Stimulated activated CD4-positive, alpha-beta T cell treated with anti-CD3 and anti-CD28 coated beads, Interleukin-12 subunit alpha, Interleukin-12 subunit beta, amount 100 ng/mL, for 24 hours (primary cell): ENCODE results near the gene PPOX.
A peak's percentile ranks its signal among the peaks of the same experiment; 100 is the strongest.

Source experiments
- DNase-seq, 2 experiments: peaks; one replicate each; pipeline ENCODE4 v3.0.0-alpha.2; 2020; ENCODE audit warnings: low read depth in 2 of 2

The PPOX gene

DNA sequence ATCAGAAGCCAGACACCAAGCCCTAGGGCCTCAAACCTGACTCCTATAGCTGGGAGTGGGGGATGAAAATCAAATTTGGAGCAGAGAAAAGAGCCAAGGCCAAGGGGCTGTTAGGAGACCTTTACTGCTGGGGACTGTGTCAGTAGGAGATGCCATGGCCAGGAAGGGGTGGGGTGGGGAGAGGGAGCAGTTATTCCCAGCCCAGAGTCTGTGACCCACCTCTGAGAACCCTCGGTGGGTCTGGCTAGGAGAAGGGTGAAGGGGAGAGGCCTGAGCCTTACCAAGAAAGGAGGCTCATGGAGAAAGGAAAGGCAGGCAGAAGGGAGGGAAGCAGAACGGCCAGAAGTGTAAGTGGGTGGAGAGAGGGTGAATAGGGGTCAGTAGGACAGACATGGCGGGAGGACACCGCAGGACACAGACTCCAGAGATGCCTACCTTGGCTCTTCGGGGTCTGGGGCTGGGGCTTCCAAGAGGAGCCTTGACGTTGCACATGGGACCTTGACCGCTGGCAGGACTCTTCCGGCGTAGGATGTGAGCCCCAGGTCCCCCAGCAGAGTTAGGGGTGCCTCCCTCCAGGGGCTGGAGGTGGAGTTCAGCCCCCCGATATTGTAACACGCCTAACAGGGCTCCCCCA is 31.5 kb downstream of the PPOX start:
- DNase-seq = no peak

DNA sequence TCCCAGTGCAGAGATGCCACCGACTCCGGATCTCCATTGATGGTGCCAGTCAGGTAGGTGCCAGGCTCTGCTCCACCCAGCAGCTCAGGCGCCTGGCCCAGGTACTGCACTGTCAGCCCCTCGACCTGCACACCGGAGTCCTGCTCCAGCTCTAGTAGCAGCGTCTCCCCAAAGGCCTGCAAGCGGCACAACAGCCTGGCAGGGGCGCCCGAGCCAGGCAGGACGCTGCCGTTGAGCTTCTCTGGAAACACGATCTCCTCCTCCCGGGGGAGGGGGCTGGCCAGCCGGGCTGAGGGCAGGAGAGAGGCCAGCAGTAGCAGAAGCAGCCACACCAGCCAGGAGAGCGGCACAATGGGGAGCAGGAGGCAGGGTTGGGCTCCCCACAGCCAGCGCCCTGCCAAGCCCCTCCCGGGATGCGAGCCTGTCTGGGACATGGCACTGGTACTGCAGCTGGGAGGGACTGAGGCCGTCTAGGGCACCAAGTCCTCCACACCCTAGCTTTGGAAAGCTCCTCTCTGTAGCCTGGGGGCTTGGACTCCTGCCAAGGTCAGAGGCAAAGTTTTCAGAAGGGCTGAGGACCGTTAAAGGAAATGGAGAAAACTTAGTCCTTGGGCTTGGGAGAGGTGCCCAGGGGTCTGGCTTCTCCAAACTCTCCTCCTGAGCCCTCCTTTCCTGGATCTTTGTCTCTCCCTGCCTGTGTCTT is 32.1 kb downstream of the PPOX start:
- DNase-seq = no peak

DNA sequence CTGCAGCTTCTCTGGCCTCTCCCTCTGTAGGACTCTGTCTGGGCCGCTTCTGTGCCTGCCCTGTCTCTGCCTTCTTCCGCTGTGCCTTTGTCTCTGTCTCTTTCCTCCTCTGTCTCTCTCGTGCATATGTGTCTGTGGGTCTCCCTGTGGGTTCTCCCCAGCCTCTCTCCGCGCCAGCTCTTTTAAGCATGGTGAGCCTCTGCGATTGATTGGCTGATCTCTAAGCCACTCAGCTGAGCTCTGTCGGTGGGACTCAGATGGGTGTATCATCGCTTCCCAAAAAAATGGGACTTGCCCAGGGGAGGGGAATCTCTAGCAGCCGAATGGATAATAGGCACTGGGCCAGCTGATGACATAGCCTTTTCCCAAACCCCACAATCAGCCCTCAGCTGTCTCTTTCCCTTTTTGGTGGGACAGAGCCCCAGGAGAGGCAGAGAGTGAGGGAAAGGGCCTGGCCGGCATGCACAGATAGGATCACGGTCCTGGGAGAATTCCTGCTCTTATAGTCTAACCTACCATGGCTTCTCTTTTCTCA is 32.7 kb downstream of the PPOX start, which contains the start of gene ADAMTS4:
Gene ADAMTS4 (minus strand): TSS at position 158 of the 535 bp plus-strand sequence. CDS start 427 bp downstream, outside the sequence.
- no peak for DNase-seq

DNA sequence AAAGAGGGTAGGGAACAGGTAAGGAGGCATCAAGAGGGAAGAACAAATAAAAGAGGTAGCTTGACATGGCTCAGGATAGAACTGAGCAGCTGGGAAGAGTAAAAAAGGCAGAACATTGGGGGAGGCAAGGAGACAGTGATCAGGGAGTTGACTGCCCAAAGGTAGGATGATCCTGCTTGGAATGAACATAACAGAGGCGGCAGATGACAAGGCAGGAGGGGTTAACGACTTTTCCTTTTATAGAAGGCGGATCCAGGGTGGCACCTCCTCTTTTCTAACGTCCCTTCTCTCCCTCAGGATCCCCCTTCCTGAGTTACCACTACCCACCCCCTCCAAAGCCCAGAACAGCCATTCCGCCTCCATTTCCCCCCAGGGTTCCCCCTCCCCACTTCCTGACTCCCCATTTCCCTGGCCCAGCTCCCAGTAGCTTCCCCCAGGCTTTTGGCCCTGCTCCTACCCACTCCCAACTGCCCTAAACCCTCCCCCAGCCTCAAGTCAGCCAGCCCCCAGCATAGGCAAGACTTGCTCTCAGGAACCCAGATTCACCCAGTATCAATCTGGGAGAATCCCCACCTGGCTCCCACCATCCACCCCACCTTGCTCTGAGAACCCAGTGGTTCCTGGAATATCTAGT is 33.4 kb downstream of the PPOX start:
- no peak for DNase-seq

DNA sequence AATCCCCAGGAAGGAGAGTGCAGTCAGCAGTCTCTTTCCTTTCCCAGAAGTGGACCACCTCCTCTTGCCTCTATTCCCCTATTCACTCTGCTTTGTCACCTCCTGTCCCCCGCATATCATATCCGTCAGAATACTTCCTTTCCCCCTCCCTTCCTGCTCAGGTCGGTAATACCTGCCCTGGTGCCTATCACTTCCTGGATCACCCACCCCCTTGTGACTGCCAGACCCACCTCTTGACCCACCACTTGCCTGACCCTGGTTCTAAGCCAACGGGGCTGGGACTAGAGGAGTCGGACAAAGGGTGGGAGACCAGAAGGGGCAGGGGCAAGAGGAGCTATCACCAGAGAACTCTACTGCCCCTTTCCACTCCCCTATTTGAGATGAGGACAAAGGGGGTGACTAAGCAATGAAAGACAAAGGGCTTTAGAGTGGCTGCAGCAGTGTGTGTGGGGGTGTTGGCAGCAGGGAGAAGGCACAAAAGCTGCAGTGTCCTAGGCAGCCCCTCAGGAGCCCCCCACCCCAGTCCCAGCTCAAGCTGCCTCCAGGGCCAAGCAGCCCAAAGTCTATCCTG is 34.3 kb downstream of the PPOX start:
- DNase-seq = no peak

DNA sequence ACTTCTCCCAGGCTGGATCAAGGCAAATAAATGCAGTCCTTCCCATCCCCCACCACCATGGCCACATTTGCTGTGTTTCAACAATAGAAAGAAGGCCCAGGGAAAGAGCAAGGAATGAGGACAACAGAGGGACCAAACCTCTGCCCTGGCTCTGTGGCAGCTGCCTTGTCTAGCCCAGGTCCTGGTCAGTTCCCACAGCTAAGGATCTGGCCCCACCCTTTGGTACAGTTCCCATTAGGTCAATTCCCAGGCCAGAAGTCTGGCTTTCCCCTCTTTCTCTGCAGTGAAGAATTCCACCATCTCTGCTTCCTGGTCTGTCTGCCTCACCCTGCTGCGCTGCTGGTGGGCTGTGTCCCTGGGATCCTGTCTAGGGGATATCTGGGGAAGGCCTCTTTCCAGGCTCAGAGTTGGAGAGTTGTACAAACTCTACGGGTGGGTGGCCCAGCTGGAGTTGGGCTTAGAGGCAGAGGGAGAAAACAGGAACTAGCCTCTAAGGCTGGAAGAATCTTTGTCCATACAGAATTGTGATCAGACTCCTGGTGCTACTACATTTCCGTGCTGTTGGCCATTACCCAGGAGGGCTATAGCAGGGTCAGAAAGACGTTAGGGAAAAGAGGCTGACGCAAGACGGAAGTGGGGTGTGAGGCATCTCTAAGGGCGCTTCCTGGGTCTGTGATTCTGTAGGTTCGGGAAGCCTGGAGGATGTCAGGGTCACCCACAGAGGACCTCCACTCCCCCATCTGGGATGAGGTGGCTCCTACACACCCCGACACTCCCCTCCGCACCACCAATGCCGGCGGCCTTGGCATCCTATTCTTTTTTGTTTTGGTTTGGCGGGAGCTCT is 35.0 kb downstream of the PPOX start:
- no peak for DNase-seq

DNA sequence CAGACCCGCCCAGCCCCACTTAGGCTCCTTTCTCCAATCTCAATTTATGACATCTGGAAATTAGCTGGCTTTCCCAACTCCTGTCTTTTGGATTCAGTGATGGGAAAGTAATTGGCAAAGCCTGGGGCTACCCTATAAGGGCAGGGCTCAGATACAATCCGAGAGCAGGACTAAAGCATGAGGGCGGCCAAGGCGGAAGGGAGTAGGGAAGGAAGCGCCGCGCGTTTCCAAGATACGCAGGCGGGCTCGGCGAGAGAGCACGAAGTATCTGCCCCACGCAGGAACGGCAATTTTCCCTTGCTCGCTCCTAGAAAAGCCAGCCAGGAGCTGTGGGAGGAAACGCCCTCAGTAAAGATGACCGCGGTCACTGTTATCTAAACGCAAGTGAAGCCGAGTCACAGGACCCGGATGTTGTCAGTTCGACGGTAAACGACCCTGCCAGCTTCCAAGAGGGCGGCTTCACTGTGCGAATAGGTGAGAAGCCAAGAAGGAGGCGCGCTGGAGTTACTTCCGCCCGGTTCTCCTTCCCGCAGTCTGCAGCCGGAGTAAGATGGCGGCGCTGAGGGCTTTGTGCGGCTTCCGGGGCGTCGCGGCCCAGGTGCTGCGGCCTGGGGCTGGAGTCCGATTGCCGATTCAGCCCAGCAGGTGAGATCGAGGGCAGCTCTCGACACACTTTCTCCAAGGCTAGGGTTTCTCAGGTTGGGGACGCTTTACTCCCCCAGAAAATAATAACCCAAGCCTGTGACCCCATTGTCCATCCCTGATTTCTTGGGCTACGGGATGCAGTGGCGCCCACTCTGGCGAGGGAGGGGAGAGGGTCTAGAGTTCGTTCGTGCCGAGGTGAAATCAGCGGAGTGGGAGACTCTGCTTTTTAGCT is 35.8 kb downstream of the PPOX start, which contains the start of gene NDUFS2:
Gene NDUFS2 (plus strand): TSS at position 532 of the 877 bp plus-strand sequence. CDS start 19 bp downstream, at position 551.
- peak; percentile 92 to 93 for DNase-seq

DNA sequence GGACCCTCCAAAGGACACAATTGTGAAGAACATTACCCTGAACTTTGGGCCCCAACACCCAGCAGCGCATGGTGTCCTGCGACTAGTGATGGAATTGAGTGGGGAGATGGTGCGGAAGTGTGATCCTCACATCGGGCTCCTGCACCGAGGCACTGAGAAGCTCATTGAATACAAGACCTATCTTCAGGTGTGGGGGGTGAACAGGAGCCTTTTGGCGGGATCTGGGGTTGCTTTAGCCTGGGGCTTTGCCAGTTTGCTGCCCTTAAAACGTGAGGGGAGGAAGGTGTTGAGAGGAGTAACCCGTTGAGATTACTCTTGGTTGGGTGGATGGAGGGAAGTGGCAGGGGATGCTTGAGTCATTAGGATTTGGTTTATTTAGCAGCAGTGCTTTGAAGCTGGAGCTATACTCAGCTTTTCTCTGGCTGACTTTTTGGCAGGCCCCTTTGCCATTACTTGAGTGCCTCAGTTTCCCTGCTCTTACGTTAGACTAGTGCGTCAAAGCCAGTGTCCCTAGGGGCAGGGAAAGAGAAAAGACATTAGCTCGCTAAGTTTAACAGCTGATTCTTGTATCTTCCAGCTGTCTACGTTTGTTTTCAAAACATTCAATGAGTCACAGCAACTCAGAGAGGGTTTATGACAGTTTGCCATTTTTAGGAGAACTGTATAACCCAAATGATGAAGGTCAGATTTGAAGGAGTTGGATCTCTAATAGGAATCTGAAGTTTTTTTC is 40.4 kb downstream of the PPOX start:
- DNase-seq = no peak

DNA sequence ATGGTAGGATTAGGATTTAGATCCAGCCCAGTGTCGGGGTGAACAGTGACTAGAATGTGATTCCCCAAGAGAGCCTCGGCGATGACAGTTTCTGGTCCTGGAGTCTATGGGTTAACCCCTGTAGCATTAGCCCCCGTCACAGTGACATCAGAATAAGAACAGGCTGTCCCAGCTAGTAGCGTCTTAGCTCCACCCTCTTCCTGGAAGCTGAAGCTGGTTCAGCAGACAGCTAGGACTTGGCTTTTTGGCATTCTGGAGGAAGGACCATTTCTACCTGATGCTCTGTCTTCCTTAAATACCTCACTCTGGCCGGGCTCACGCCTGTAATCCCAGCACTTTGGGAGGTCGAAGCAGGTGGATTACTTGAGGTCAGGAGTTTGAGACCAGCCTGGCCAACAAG is 40.9 kb downstream of the PPOX start:
- DNase-seq = no peak

DNA sequence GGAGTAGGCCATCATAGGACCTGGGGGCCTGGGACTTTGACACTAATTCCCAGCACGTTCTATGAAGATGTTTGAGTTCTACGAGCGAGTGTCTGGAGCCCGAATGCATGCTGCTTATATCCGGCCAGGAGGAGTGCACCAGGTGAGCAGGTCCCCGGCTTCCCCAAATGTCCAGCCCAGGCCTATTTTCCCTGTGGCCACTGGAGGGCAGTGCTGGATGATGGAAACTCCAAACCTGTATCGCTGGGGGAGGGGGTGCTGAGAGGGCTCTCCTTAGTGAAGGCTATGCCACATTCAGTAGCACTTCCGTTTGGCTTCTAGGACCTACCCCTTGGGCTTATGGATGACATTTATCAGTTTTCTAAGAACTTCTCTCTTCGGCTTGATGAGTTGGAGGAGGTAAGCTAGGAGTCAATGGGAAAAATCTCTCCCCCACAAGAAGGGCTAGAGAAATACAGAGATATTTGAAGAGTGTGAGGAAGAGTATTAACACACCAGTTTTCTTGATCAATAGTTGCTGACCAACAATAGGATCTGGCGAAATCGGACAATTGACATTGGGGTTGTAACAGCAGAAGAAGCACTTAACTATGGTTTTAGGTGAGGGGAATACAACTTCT is 43.7 kb downstream of the PPOX start:
- DNase-seq = peak; percentile 41 to 65

DNA sequence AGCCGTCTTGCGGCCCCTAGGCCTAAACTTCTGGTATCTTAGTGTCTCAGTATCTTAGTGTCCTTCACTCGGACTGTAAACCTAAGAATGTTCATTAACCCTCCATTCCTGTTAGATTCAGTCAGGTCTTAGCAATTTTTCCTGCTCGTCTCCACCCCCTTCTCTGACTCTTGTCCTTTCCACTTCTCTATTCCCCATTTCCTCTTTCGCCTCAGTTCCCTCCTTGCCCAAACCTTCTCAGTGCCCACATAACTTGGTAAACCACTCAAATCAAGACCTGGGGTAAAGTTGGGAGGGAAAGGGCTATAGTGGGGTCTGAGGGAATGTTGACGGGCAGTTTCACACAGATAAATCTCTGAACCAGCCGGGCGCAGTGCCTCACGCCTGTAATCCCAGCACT is 48.1 kb downstream of the PPOX start:
- DNase-seq = no peak

DNA sequence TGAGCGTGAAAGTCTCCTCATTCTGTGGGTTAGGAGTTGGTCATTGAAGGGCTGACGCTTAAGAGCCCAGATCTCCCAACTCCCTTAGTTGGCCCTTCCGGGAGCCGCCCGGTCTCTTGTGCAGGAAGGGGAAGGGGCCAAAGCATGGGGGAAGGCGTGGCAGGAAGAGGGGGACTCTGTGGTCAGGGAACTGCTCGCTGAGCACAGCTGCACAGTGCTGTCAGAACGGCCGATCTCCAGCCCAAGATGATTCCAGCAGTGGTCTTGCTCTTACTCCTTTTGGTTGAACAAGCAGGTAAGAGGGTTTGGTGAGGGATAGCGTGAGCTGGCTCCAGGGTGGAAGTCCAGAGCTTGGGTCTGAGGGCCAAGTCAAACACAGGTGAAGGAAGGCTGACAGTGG is 48.9 kb downstream of the PPOX start, which contains the start of gene FCER1G:
Gene FCER1G (plus strand): TSS at position 220 of the 400 bp plus-strand sequence. CDS start 27 bp downstream, at position 247.
- no peak for DNase-seq

DNA sequence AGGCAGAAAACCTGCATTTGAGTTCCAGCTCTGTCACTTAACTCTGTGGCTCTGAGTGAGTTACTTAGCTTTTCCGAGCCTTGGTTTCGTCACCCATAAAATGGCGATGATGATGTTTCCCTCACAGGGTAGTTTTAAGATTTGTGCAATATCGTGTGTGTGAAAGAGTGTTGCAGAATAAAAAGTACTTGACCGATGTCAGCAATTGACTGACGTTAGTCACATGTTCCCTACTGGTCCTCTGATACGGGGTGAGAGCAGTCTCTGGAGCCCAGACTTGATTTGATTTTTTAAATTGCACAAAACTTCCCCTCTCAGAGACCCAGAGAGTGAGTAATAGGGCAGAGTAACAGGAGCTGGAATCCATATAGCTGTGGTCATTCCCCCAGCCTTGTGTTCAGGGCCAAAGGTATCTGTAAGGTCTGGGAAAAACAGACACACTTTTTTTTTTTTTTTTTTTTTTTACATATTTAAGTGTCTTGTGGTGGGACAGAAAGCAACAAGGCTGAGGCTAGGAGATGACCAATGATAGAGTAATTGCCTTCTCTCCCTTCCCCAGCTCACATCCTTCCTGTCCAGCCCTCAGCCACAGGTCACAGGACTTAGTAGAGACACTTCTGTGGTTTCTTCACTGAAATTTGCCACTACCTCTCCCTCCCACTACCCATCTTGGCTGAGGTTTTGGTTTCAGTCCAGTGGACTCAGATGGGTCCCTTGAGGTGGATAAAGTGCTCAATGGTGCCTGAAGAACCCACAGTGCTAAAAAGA is 50.9 kb downstream of the PPOX start:
- DNase-seq = no peak

DNA sequence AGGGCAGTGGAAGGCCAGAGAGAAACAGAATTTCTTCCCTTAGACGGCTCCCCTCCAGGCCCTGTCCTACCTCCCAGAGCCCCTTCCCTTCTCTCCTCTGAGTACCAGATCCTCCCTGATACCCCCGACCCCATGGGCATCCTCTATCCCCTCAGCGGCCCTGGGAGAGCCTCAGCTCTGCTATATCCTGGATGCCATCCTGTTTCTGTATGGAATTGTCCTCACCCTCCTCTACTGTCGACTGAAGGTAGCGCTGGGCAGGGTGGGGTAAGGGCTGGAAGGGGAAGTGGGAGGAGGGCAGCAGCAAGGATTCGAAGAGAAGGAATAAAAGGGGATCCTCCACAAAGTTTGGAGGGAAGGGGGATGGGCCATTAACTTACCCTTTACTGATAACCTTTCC is 51.6 kb downstream of the PPOX start:
- DNase-seq = no peak

DNA sequence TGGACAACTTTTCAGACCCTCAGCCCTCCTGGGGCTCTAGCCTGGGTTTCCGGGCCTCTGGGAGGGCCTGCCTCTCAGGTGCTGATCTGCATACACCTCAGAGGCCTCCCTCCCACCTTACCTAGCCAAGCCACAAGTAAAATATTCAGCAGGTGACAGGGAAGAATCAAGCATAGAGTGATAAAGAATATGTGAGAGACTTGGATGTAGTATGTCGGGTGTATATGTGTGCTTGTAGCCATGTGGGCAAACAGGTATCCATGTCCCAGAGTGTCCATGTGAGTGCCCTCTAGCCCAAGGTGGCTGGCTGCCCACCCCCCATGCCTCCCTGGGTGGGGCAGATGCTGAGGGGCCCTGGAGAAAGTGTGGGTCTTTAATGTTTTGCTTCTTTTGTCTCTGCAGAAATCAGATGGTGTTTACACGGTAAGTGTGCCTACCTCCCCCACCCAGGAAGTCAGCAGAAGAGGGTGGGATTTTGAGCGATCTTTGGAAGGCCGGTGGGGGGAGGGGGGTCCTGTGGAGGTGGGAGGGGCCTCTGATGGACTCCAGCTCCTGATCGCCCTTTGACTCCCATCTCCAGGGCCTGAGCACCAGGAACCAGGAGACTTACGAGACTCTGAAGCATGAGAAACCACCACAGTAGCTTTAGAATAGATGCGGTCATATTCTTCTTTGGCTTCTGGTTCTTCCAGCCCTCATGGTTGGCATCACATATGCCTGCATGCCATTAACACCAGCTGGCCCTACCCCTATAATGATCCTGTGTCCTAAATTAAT is 52.3 kb downstream of the PPOX start:
- DNase-seq = no peak

DNA sequence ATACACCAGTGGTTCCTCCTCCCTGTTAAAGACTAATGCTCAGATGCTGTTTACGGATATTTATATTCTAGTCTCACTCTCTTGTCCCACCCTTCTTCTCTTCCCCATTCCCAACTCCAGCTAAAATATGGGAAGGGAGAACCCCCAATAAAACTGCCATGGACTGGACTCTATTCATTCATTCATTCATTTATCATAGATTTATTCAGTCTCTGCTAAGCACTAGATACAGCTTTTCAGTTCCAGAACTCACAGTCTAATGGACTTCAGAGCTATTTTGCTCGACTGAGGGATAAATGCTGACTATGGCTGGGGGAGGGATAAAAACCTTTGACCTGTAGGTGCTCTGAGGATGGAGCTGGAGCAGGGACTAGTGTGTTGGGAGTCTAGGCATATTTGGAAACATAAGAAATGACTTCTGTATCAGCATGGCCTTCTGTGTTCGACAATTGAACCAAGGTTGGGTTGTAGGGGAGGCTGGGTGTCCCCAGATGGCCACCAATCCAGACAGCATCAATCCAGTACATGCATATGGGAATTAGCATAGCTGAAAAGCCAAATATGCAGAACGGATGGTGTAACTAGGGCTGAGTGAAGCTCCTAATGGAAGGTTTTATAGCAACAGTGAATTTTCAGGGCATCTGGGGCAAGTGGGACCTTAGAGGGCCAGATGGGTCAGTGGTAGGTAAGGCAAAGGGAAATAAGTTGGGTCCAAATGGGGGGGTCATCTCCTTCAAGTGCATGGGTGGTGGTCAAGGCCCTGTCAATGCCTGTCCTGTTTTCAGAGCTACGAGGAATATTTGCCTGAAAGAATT is 53.1 kb downstream of the PPOX start:
- DNase-seq = no peak

DNA sequence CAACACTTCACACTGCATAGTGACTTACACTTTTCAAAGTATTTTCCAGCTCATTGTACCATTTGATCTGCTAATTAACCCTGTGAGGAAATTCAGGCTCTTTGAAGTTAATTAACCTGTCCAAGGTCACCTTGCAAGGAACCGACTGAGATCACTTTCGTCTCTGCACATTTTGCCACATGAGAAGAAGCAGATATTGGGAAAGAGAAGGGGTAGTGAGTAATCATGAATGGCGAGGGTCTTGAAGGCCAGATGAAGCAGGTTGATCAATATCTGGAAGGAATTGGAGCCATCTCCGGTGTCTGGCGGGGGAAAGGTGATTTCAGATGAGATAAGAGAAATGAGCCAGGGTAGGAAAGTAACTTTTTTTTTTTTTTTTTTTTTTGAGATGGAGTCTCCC is 53.8 kb downstream of the PPOX start:
- DNase-seq = no peak
